Amygdala (tissue), 56 donors: ENCODE measurements around the gene DPF3.
"Not testable (repeated sequence)": the region's sequence is repeated elsewhere in the genome, so short reads cannot be mapped to it uniquely, and the experiment has no call there.

ENCODE experiments used
- DNase-seq, 56 donors: peaks; one replicate each; lab custom pipeline; 2025; lab: John Stamatoyannopoulos, UW

Gene DPF3

GRCh38 chr14:72882047-72882446 lies 11.9 kb downstream of the DPF3 start:
- DNase-seq, result no peak

GRCh38 chr14:72881543-72881942 lies 12.4 kb downstream of the DPF3 start:
- no peak for DNase-seq

GRCh38 chr14:72880820-72881219 lies 13.1 kb downstream of the DPF3 start:
- DNase-seq, result no peak

- DNase-seq, result no peak
Observed at GRCh38 chr14:72880164-72880563, 13.7 kb downstream of the DPF3 start.

GRCh38 chr14:72879431-72879830 lies 14.5 kb downstream of the DPF3 start:
- no peak for DNase-seq

- no peak for DNase-seq
Observed at GRCh38 chr14:72878746-72879145, 15.2 kb downstream of the DPF3 start.

GRCh38 chr14:72876710-72877063 lies 17.2 kb downstream of the DPF3 start:
- no peak for DNase-seq

- DNase-seq, result no peak
Observed at GRCh38 chr14:72876005-72876709, 17.7 kb downstream of the DPF3 start.

- DNase-seq, result not testable (repeated sequence)
Observed at GRCh38 chr14:72870878-72871277, 23.0 kb downstream of the DPF3 start.

- no peak for DNase-seq
Observed at GRCh38 chr14:72869407-72870329, 24.2 kb downstream of the DPF3 start.

GRCh38 chr14:72868500-72868899 lies 25.4 kb downstream of the DPF3 start:
- no peak for DNase-seq

- no peak for DNase-seq
Observed at GRCh38 chr14:72864712-72865365, 29.1 kb downstream of the DPF3 start.

- no peak for DNase-seq
Observed at GRCh38 chr14:72863216-72864006, 30.5 kb downstream of the DPF3 start.

GRCh38 chr14:72856530-72857266 lies 37.2 kb downstream of the DPF3 start:
- no peak for DNase-seq

GRCh38 chr14:72855913-72856312 lies 38.0 kb downstream of the DPF3 start:
- peak in 1 of 56 donors; percentile 3 for DNase-seq

GRCh38 chr14:72852194-72852593 lies 41.7 kb downstream of the DPF3 start:
- DNase-seq, result no peak

- DNase-seq, result no peak
Observed at GRCh38 chr14:72851635-72852034, 42.3 kb downstream of the DPF3 start.

GRCh38 chr14:72850360-72850759 lies 43.5 kb downstream of the DPF3 start:
- no peak for DNase-seq

- DNase-seq, result no peak
Observed at GRCh38 chr14:72849222-72849621, 44.7 kb downstream of the DPF3 start.

GRCh38 chr14:72847721-72848120 lies 46.2 kb downstream of the DPF3 start:
- no peak for DNase-seq
